SK-N-SH (cell line): Measurements from ENCODE around the gene DNAJC15. TPM values are rescaled to one million over a fixed set of nuclear protein-coding genes. Genes with fewer than 3 reads are reported as not detected.

Experiments used
- CTCF ChIA-PET: fragments of 300-600, 350-600 bp; formaldehyde crosslinking; extraction: SDS; loops from one replicate; lab custom pipeline; 2021; lab: Yijun Ruan, JAX
- POLR2A ChIA-PET: fragments of 350-600 bp; sonication (Branson Sonifier 250); formaldehyde crosslinking; extraction: SDS; loops from one replicate; lab custom pipeline; 2020; ENCODE audit warnings: antibody characterized with exemption, inconsistent platforms; lab: Yijun Ruan, JAX
- DNase-seq: peaks from one replicate; pipeline ENCODE4 v3.0.0; 2012
- H2AFZ ChIP-seq: fragments of 200-600 bp; sonication (generic); 2 replicates; pipeline ENCODE4 v1.8.1; 2016; ENCODE audit warnings: antibody characterized with exemption, mild to moderate bottlenecking, low read depth
- H3F3A ChIP-seq: fragments of 200-600 bp; sonication (generic); replicated peaks from 2 replicates; pipeline ENCODE3; 2016; ENCODE audit warnings: antibody characterized with exemption, mild to moderate bottlenecking; ENCODE audit not compliant: insufficient read depth
- H3K27ac ChIP-seq, 2 experiments: fragments of 200-500 bp in 1 of 2; fragments of 200-600 bp in 1 of 2; sonication (Bioruptor generic) in 1 of 2; sonication (generic), shearing (Covaris generic) in 1 of 2; 2 replicates each; pipeline versions ENCODE4 v1.5.1 to v1.6.1; 2014 to 2016; ENCODE audit warnings: low read depth in 2 of 2, inconsistent platforms in 1 of 2, low read length in 1 of 2, mild to moderate bottlenecking in 1 of 2, mixed read lengths in 1 of 2
- H3K27me3 ChIP-seq: fragments of 200-600 bp; sonication (generic), shearing (Covaris generic); 2 replicates; pipeline ENCODE4 v1.6.1; 2016; ENCODE audit warnings: mixed run types; ENCODE audit not compliant: insufficient read depth
- H3K36me3 ChIP-seq, 2 experiments: fragments of 200-500 bp in 1 of 2; fragments of 200-600 bp in 1 of 2; sonication (Bioruptor generic) in 1 of 2; sonication (generic) in 1 of 2; replicated peaks in 1 of 2; 2 replicates each; pipeline versions ENCODE3 to v1.5.1; 2014 to 2016; ENCODE audit warnings: low read length in 1 of 2, mild to moderate bottlenecking in 1 of 2; ENCODE audit not compliant: insufficient read depth in 2 of 2, control insufficient read depth in 1 of 2
- H3K4me1 ChIP-seq, 2 experiments: fragments of 200-500 bp in 1 of 2; fragments of 200-600 bp in 1 of 2; sonication (Bioruptor generic) in 1 of 2; sonication (generic), shearing (Covaris generic) in 1 of 2; 2 replicates each; pipeline versions ENCODE4 v1.5.1 to v1.6.1; 2014 to 2016; ENCODE audit warnings: low read depth in 1 of 2, low read length in 1 of 2, mixed run types in 1 of 2; ENCODE audit not compliant: insufficient read depth in 2 of 2, control insufficient read depth in 1 of 2
- H3K4me2 ChIP-seq: fragments of 200-600 bp; sonication (generic), shearing (Covaris generic); 2 replicates; pipeline ENCODE4 v1.6.1; 2017; ENCODE audit warnings: mixed run types
- H3K4me3 ChIP-seq, 2 experiments: fragments of 200-500 bp in 1 of 2; fragments of 200-600 bp in 1 of 2; sonication (Bioruptor generic) in 1 of 2; sonication (generic), shearing (Covaris generic) in 1 of 2; 2 replicates each; pipeline versions ENCODE4 v1.5.1 to v1.8.1; 2014 to 2016; ENCODE audit warnings: low read depth in 2 of 2, inconsistent platforms in 1 of 2, low read length in 1 of 2, mild to moderate bottlenecking in 1 of 2, mixed read lengths in 1 of 2, moderate library complexity in 1 of 2
- H3K79me2 ChIP-seq: fragments of 200-600 bp; sonication (generic); 2 replicates; pipeline ENCODE4 v1.8.1; 2017; ENCODE audit warnings: mild to moderate bottlenecking; ENCODE audit not compliant: insufficient read depth
- H3K9ac ChIP-seq: fragments of 200-600 bp; sonication (generic); 2 replicates; pipeline ENCODE4 v1.6.1; 2017; ENCODE audit warnings: mixed run types
- H3K9me2 ChIP-seq: fragments of 200-600 bp; sonication (generic); 2 replicates; pipeline ENCODE4 v1.6.1; 2017; ENCODE audit warnings: mixed run types
- H3K9me3 ChIP-seq: fragments of 200-600 bp; sonication (generic); 2 replicates; pipeline ENCODE4 v1.6.1; 2017; ENCODE audit warnings: mixed run types, mild to moderate bottlenecking, moderate library complexity
- H4K20me1 ChIP-seq: fragments of 200-600 bp; sonication (generic); 2 replicates; pipeline ENCODE4 v1.6.1; 2017; ENCODE audit warnings: mild to moderate bottlenecking, mixed run types; ENCODE audit not compliant: insufficient read depth
- CTCF ChIP-seq: fragments of 200-600 bp; sonication (generic); IDR thresholded peaks from 2 replicates; pipeline ENCODE4 v1.6.1; 2017; ENCODE audit warnings: antibody characterized with exemption, mild to moderate bottlenecking, moderate library complexity
- EP300 ChIP-seq, 2 experiments: IDR thresholded peaks; 2 replicates each; pipeline versions ENCODE4 v1.4.0 to v1.6.1; 2012; ENCODE audit warnings: borderline replicate concordance in 1 of 2, low read depth in 1 of 2, low read length in 1 of 2
- FOSL2 ChIP-seq: IDR thresholded peaks from 2 replicates; pipeline ENCODE4 v1.4.0; 2012; ENCODE audit warnings: low read depth, mild to moderate bottlenecking, moderate library complexity, borderline replicate concordance
- FOXM1 ChIP-seq: IDR thresholded peaks from 2 replicates; pipeline ENCODE4 v1.4.0; 2012; ENCODE audit warnings: low read depth, mild to moderate bottlenecking
- GABPA ChIP-seq: IDR thresholded peaks from 2 replicates; pipeline ENCODE4 v1.4.0; 2012; ENCODE audit warnings: low read depth, mild to moderate bottlenecking
- GATA2 ChIP-seq: sonication (generic); formaldehyde crosslinking; IDR thresholded peaks from 2 replicates; pipeline ENCODE4 v1.5.0; 2020; ENCODE audit warnings: mild to moderate bottlenecking, missing genetic modification reagents
- JUND ChIP-seq: IDR thresholded peaks from 2 replicates; pipeline ENCODE4 v1.4.0; 2012
- MEF2A ChIP-seq: IDR thresholded peaks from 2 replicates; pipeline ENCODE4 v1.4.0; 2012; ENCODE audit warnings: low read depth, borderline replicate concordance
- NFIC ChIP-seq: IDR thresholded peaks from 2 replicates; pipeline ENCODE4 v1.4.0; 2012; ENCODE audit warnings: borderline replicate concordance
- POLR2AphosphoS5 ChIP-seq: IDR thresholded peaks from 2 replicates; pipeline ENCODE4 v1.6.1; 2012; ENCODE audit warnings: low read depth, low read length
- RAD21 ChIP-seq: IDR thresholded peaks from 2 replicates; pipeline ENCODE4 v1.6.1; 2012; ENCODE audit warnings: mild to moderate bottlenecking, low read length
- REST ChIP-seq: IDR thresholded peaks from 2 replicates; pipeline ENCODE4 v1.6.1; 2012; ENCODE audit warnings: mild to moderate bottlenecking, low read depth, low read length, moderate library complexity
- RFX5 ChIP-seq: IDR thresholded peaks from 2 replicates; pipeline ENCODE4 v1.6.1; 2012; ENCODE audit warnings: mild to moderate bottlenecking, improper control_type of control experiment, low read length
- SIN3A ChIP-seq: IDR thresholded peaks from 2 replicates; pipeline ENCODE4 v1.6.1; 2012; ENCODE audit warnings: low read depth, mild to moderate bottlenecking, low read length, moderate library complexity, borderline replicate concordance
- TCF12 ChIP-seq: IDR thresholded peaks from 2 replicates; pipeline ENCODE4 v1.4.0; 2012
- TEAD4 ChIP-seq: IDR thresholded peaks from 2 replicates; pipeline ENCODE4 v1.4.0; 2012; ENCODE audit warnings: mild to moderate bottlenecking, borderline replicate concordance; ENCODE audit not compliant: insufficient read depth
- YY1 ChIP-seq: IDR thresholded peaks from 2 replicates; pipeline ENCODE4 v1.4.0; 2012; ENCODE audit warnings: low read depth, mild to moderate bottlenecking
- WGBS: methylation state at CpG from one replicate; pipeline ENCODE4 v1.1.6; 2017; ENCODE audit warnings: low lambda C conversion rate; 5-methylcytosine and 5-hydroxymethylcytosine counted together
- polyA plus RNA-seq, 3 experiments: library from polyadenylated mRNA; depleted of rRNA; stranded (reverse); fragments of >200 nt; gene quantifications; 2 replicates each; pipeline ENCODE4 v1.2.3, GENCODE V29; 2012
- TF ChIP-seq, protein P1 (sequence below): IDR thresholded peaks from 2 replicates; pipeline ENCODE4 v1.4.0; 2012; ENCODE audit warnings: low read depth, borderline replicate concordance
- TF ChIP-seq, protein P2 (sequence below): IDR thresholded peaks from 2 replicates; pipeline ENCODE4; 2012
- TF ChIP-seq, protein P3 (sequence below): IDR thresholded peaks from 2 replicates; pipeline ENCODE4 v1.4.0; 2012; ENCODE audit warnings: low read depth, borderline replicate concordance

Gene DNAJC15
- polyA plus RNA-seq, 1 of the 3 experiments (the other 2 are of a cell fraction): 18.4 TPM

- TF ChIP-seq POLR2AphosphoS5: no peak
- no peak for TF ChIP-seq FOSL2
- no peak for TF ChIP-seq RAD21
- TF ChIP-seq, protein P1, sequence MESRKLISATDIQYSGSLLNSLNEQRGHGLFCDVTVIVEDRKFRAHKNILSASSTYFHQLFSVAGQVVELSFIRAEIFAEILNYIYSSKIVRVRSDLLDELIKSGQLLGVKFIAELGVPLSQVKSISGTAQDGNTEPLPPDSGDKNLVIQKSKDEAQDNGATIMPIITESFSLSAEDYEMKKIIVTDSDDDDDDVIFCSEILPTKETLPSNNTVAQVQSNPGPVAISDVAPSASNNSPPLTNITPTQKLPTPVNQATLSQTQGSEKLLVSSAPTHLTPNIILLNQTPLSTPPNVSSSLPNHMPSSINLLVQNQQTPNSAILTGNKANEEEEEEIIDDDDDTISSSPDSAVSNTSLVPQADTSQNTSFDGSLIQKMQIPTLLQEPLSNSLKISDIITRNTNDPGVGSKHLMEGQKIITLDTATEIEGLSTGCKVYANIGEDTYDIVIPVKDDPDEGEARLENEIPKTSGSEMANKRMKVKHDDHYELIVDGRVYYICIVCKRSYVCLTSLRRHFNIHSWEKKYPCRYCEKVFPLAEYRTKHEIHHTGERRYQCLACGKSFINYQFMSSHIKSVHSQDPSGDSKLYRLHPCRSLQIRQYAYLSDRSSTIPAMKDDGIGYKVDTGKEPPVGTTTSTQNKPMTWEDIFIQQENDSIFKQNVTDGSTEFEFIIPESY: no peak
Measured at GRCh38 chr13:43094901-43095300, 71.5 kb downstream of the DNAJC15 start (continued).

DNA sequence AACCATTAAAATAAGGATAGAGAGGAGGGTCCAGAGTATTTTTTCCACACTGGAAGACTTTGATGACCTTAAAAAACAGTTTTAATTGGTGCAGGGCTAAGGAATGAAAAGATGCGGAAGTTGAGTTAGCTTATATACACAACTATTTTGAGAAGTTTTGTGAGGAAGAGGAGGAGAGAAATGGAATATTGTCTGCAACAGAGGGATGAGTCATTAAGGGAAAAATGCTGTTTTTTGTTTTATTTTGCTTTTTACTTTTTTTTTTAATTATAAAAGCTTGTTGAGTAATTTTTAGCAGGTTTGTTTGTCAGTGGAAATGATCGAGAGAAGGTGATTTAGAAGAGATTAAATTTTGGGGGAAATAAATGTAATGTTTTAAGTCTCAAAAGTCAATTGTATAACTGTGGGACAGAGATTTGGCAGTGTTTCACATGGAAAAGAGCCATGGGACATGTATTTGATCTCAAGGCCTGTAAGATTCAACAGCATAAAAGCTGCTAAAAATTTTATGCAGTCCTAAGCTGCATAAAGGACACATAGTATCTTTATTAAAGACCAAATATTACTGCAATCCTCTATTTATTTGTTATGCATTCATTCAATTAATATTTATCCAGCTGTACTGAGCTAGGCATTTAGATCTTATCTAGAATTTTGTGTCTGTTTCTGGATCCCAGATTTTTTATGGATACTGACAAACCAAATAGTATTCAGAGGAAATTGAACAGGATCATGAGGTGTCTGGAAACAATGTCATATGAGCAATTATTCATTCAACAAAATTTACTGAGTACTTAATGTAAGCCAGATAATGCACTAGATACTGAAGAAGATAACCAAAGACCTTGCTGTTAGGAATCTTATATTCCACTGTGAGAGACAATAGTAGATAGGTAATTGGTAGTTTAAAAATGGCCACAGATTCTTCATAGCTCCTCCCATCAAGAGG, 72.7 kb downstream of the DNAJC15 start:
- peaks cover 2 to 6% of the 10 kb centered on the region in 2 experiments; a peak in 3 of 4 replicates for H3K4me1 ChIP-seq
- H4K20me1 ChIP-seq: no peaks in the 10 kb centered on the region
- peak overlapping the region; percentile 64 to 67; a peak in 3 of 4 replicates for H3K27ac ChIP-seq
- H3K9me2 ChIP-seq: no peaks in the 10 kb centered on the region
- H3K9ac ChIP-seq: no peak overlapping the region
- H2AFZ ChIP-seq: no peak overlapping the region
- ChIA-PET CTCF (interaction anchor here (1.0 to 4.0 kb wide), 5 partner anchors 9 to 708 kb away, joined by 3 to 32 read pairs (median 4); no protein-coding TSS in a partner anchor), POLR2A (no interaction called here)
- peak overlapping the region; percentile 42 for H3K4me2 ChIP-seq
- H3F3A ChIP-seq: peaks cover 13% of the 10 kb centered on the region
- no peaks in the 10 kb centered on the region for H3K27me3 ChIP-seq
- 0 out of 2 replicates have a peak, but pooled peaks cover 6% of the 10 kb centered on the region for H3K9me3 ChIP-seq
- no peak for DNase-seq
- H3K36me3 ChIP-seq: peaks cover 0 to 15% of the 10 kb centered on the region in 2 experiments
- peaks cover 2% of the 10 kb centered on the region; the same call in 1 of the 2 replicates for H3K79me2 ChIP-seq
- TF ChIP-seq MEF2A: 0 out of 2 replicates have a peak, but pooled peaks have one; percentile 7
- TF ChIP-seq JUND: peak; percentile 43; the same call in 1 of the 2 replicates
- TF ChIP-seq, protein P2, sequence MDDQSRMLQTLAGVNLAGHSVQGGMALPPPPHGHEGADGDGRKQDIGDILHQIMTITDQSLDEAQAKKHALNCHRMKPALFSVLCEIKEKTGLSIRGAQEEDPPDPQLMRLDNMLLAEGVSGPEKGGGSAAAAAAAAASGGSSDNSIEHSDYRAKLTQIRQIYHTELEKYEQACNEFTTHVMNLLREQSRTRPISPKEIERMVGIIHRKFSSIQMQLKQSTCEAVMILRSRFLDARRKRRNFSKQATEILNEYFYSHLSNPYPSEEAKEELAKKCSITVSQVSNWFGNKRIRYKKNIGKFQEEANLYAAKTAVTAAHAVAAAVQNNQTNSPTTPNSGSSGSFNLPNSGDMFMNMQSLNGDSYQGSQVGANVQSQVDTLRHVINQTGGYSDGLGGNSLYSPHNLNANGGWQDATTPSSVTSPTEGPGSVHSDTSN: peak; percentile 78
- TF ChIP-seq YY1: no peak
- TF ChIP-seq TCF12: peak; percentile 88
- TF ChIP-seq FOSL2: 0 out of 2 replicates have a peak, but pooled peaks have one; percentile 4
- TF ChIP-seq REST: no peak
- peak; percentile 62; the same call in 1 of the 2 replicates for TF ChIP-seq FOXM1
- peak; percentile 52; the same call in 1 of the 2 replicates for TF ChIP-seq TEAD4
- TF ChIP-seq, protein P3, sequence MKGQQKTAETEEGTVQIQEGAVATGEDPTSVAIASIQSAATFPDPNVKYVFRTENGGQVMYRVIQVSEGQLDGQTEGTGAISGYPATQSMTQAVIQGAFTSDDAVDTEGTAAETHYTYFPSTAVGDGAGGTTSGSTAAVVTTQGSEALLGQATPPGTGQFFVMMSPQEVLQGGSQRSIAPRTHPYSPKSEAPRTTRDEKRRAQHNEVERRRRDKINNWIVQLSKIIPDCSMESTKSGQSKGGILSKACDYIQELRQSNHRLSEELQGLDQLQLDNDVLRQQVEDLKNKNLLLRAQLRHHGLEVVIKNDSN: no peak
- TF ChIP-seq CTCF: no peak
- TF ChIP-seq GATA2: 0 out of 2 replicates have a peak, but pooled peaks have one; percentile 14
- TF ChIP-seq NFIC: peak; percentile 22; the same call in 1 of the 2 replicates
- peak; percentile 54 to 58 for TF ChIP-seq EP300 (IDR thresholded peaks at IDR 0.05; ENCODE audit: borderline replicate concordance in 1 of 2, low read depth in 1 of 2, low read length in 1 of 2)
- TF ChIP-seq GABPA: no peak
- TF ChIP-seq RFX5: no peak
- TF ChIP-seq SIN3A: no peak
- WGBS: 57% methylated on average over 2 of the region's 2 CpGs
- 0 out of 4 replicates have a peak overlapping the region, but pooled peaks of 1 of the 2 experiments have one; percentile 9 for H3K4me3 ChIP-seq
